ENCODE measurements around the gene RBM18. TPM values are rescaled to one million over a fixed set of nuclear protein-coding genes. Genes with fewer than 3 reads are reported as not detected.

RBM18 gene
- total RNA-seq, 1 donor from 2014 or later: 24.0 TPM

DNA sequence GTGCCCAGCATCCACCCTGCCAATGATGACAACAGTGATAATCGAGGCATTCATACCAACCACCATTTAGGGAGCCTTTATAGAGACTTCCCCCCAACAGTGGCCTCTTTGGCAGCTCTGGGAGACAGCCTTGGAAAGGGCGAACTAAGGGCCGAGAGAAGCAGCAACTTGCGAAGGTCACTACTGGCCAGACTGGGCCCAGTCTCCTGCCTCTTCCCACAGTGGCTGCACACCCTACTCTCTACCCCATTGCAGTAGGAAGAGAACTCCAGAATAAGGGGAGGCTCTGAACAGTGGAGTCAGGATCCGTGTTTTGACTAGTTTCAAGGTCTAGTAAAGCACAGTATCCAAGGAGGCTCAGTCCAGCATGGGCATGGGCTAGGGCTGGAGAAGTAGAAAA is 41.2 kb downstream of the RBM18 start:
- intact Hi-C loops (cut with micrococcal nuclease): no loop called here

DNA sequence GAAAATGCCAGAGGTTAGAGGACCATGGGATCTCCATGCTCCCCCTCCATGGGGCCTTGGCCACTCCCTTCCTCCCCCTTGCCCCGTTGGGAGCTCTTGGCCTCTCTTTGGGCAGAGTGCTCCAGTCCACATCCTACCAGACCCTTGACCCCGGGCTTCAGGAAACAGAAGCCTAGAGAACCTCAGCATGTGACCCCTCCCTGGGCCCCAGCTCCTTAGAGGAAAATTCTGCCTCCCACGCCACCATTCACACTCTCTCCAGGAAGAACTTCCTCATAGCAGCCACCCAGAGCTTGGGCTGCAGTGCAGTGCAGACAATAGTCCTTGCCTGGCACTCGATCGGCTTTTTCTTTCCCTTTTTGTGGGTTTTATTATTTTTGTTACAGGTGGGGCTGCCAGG is 41.8 kb downstream of the RBM18 start:
- intact Hi-C loops (cut with micrococcal nuclease): no loop called here

DNA sequence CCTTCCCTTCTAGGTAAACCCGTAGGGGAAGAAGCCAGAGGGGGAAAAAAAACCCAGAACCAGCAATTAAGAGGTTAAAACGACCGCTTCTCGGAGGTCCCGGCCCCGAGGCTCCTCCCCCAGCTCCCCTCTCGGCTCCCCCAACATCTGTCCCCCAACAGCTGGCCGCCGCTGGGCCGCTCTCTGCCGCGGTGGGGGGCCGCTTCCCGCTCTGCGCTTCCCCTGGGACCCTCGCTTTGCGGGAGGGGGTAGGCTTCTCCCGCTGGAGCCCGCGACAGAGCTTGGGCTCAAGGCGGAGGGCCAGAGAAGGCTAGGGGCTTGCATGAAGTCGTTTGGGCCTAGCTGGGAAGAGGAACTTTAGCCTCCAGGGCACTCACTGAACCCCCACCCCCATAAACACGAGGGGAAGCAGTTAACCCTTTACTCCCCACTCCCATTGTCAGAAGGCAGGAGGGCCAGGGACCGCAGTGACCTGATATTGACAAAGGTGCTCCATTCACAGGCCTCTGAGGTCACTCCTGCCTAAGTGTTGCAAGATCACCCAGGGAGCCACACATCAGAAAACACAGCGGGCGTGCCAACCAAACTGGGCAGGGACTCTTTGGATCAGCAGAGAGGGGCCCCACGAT is 43.3 kb downstream of the RBM18 start:
- intact Hi-C loops (cut with micrococcal nuclease): no loop called here

DNA sequence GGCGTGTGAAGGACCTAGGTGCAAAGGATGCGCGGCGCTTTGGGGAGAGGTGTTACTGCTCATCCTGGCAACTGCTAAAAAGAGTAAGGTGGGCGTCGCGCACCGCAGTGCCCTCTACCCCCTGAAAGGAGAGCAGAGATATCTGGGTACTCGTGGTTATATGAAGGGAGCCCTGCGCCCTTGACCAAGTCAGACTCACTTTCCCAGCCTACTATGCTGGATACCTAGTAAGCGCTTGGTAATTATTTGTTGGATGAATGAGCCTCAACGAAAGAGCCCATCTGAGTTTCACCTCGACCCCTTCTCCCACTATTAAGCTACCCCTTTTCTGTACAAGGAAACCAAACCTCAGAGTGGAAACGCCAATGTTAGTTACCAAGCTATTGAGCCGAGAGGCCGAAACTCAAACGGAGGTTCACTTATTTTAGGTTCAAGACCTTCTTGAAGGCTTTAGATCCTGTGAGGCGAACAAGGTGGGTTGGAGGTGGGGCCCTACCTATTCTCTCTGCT is 43.9 kb downstream of the RBM18 start:
- intact Hi-C loops (cut with micrococcal nuclease): no loop called here

DNA sequence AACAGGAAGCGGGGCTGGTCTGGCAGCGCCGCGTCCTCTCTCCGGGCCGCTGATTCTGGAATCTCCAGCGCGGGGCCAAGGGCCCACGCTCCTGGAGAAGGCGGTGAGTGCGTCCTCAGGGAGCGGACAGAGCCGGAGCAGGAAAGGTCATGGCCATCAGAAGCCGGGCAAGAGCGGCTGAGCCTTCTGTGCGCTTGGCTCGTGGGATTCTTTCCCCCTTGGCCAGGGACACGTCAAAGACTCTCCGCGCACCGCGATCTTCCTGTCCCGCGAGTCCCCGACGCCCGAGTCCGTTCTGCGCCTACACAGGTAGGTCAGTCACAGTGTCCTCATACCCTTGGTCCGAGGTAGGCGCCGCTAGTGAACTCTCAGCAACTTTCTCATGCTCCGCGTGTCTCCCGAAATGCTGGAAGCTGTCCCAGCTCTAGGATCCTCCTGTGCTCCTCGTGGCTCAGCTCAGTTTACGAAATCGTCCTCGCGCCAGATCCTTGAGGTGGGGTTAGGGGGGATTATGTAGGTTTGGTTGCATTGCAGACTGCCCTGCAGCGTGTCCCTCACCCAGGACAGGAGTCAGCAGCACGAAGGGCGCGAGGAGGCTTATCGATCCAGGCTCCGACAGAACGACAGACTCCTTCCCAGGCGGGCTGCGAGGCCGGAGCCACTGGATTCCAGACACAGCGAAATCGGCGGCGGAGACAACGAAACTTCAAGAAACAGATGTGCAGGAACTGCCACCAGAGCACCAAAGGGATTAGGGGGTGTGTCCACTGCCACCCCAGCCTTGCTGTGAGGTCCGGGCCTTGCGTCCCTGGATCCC is 44.6 kb downstream of the RBM18 start:
- intact Hi-C loops (cut with micrococcal nuclease): no loop called here

DNA sequence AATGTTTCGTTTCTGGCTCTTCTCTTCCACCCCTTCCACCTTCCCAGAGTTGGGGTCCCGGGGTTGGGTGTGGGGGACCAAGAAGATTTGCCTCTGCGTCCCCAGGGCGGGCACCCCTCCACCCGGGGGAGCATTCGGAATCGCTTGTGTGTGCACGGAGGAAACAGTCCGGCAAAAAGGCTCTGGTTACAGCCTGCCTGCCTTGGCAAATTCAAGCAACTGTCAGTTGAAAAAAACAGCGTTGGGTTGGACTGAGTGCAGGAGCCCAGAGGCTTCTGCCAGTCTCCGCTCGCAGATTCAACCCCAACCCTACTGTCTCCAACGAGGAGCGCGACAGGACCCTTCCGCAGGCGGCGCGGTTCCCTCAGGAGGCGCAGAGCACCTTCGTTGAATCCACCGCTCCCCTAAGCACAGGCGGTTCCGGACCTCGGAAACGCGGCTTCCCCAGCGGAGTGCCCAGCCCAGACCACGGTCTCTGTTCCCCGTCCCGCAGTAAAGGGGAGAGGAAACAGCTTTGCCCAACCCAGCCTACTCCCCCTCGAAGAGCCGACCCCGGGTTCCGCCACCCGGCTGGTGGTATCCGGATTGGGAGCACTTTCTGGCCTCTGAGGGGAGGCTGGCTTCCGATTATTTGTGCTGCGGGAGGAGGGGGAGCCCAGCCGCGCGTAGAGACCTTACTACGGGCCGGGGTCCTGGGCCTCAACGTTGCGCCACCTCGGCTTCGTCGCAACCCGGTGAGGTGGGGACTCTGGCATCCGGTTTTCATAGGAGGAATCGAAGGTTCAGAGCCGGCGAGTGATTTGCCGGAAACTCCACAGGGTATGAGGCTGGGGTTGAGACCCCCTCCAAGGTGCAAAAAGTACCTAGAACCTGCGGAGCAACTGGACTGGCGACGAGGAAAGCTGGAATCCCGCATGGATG is 45.4 kb downstream of the RBM18 start:
- intact Hi-C loops (cut with micrococcal nuclease): no loop called here

DNA sequence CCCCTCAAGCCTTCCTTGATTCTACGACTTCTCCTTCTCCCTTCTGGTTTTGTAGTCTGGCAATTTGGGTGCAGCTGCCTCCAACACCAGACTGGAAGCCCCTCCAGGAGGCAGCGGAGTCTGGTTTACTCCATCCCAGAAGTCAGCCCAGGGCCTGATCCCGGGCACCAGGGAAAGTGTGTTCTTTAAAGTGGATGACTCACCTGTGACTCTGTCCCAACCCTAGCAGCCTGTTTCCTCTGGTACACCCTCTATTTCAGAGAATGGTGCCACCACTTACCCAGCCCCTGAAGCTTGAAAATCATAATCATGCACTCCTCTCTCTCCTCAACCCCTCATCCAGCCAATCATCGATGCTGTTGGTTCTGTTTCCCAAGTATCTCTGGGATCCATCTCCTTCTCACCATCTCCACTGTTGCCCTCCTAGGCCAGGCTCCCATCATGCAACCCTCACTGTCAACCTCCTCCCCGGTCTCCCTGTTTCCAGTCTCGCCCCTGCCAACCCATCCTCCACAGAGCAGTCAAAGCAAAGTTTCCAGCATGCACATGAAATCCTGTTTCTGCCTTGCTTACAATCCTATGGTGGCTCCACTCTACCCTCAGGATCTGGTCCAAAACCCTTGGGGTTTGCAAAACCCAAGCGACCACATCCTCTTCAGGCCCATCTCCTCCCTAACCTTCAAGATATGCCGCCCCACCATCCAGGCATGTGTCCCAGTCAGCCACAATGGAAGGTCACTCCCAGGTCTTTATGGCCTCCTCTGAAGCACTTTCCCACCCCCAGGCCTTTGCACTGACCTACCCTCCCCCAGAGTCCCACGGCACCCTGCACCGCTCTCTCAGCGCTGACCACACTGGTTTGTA is 46.3 kb downstream of the RBM18 start:
- intact Hi-C loops (cut with micrococcal nuclease): no loop called here

DNA sequence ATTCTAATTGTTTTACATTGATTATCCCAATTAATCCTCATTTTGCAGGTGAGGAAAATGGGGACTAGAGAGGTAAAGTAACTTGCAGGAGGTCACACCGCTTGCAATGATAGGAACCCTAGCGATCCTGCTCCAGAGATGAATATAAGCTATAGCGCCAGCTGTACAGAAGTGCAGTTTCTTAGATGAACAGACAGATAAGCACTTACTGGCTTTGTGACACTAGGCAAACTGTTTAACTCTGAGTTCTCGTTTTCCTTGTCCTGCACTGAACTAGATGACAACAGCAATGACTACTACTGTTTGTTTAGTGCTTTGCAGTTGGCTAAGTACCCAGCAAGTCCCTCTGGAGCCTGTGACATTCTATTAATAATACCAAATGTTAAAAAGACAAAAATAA is 47.0 kb downstream of the RBM18 start:
- intact Hi-C loops (cut with micrococcal nuclease): no loop called here

DNA sequence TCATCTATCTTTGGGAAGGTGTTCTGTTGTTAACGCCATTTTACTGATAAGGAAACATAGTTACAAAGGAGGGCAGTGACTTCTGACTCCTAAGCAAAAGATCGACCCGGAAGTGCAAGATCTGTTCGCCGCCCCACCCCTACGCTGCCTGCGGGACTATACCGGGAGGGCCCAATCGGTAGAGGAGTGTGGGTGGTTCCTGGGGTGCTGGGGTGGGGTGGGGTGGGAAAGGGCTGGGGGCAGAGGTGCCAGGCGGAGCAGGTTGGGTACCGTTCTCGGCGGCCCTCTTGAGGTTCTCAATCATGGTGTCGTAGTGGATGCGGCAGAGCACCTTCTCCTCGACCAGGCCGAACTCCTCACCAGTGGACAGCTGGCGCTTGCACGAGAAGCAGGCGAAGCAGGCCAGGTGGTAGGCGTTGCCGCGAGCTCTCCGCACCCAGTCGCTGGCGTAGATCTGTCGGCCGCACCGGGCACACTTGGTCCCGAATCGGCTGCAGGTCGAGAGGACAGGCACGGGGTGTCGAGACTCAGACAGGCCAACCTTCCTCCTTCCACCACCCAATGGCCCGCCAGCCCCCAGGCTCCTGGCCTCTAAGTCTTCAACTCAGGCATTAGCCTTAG is 47.7 kb downstream of the RBM18 start:
- intact Hi-C loops (cut with micrococcal nuclease): no loop called here

DNA sequence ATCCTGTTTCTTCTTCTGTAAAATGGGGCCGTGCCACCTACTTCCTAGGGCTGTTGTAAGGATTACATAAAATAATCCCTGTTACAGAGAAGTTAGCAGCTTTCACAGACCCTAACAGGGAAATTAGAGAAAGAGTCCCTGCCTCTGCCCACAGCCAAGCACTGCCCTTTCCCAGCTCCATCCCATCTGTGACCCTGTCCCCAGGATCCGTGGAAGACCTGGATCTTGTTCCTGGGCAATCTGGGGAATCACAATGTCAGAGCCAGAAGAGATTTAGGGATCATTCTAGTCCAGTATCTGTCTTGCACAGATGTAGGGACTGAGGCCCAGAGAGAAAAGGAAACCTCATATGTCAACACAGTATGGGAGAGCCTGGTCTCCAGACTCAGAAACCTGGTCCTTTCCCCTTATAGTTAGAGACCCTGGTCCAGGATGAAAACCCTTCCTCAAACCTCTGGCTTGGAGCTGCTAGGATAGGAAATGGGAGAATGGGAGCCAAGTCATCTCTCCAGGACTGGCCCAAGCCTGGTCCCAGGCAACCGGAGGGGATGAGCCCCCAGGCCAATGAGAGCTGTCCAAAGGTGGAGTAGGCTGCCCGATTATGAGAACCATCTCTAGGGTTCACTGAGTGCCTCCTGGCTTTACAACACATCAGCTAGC is 48.4 kb downstream of the RBM18 start:
- intact Hi-C loops (cut with micrococcal nuclease): no loop called here

DNA sequence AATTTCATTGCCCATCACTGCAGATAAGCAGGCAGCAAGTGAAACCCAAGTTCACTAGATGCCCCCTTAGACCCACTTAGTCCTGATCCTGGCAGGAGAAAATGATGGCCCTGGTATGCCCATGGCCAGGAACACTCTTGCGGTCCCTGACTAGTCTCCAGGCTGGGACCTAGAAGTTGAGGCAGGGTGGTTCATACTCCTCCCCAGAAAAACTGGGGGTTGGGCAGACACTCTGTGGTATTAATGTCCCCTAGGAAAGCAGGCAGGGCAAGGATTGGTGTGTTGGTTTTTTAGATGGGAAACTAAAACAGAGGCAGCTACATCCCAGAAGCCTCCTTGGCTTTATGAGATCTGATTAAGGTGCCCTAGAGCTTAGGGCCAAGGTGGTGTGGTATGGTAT is 49.0 kb downstream of the RBM18 start:
- intact Hi-C loops (cut with micrococcal nuclease): loop anchor here (2.0 kb wide), 1 partner anchor 57 kb away; the partner anchor contains the start of genes MORN5 and NDUFA8

DNA sequence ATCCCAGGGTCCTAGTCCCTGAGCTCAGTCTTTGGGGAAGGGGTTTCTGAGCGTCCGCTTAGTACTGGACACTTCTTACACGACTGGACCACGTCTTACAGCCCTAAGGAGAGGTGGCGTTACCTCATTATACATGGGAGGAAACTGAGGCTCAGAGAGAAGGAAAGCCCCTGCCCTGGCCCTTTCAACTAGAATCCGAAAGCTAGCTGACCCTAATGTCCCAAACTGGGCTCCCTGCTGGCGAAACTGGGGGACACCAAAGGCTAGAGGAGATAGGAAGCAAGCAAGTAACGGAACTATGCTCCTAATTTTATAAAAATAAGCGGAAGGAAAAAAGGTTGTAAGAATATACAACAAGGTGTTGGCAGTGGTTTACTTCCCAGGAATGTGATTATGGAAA is 50.1 kb downstream of the RBM18 start:
- intact Hi-C loops (cut with micrococcal nuclease): loop anchor here (2.0 kb wide), 1 partner anchor 56 kb away; the partner anchor contains the start of genes MORN5 and NDUFA8

DNA sequence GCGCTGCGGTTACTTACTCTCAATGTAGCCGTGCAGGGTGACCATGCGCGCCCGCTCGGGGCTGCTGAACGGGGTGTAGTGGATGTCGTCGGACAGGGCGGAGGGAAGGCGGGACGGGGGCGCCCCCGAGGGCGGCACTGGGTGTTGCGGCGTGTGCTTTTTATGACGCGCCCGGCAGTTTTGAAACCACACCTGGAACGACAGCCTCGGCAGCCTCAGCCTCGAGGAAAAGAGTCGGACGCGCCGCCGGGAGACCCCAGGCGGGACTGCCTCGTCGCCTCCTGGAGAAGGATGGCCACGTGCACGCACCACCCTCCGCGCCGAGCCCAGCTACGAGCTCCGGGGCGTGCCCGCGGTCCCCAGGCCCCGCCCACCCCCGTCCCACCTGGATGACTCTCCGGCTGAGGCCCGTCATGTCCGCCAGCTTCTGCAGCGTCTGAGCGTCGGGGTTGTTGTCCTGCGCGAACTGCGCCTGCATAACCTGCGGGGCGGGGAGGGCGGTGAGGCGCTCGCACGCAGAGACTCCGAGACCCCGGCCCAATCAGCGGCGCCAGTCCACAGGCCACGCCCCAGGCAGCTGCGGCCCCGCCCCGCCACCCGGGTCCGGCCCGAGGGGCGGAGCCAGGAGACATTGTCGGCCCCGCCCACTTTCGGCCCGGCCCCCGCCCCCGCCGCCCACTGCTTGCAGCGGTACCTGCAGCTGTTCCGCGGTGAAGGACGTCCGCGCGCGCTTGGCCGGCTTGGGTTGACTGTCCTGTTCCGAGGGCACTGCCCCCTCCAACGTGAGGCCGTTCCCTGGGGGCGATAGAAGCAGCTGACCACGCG is 50.8 kb downstream of the RBM18 start:
- intact Hi-C loops (cut with micrococcal nuclease): loop anchor here (2.0 kb wide), 2 partner anchors 51 to 55 kb away; partner anchors contain the start of genes MORN5, MRRF, NDUFA8 and RBM18

DNA sequence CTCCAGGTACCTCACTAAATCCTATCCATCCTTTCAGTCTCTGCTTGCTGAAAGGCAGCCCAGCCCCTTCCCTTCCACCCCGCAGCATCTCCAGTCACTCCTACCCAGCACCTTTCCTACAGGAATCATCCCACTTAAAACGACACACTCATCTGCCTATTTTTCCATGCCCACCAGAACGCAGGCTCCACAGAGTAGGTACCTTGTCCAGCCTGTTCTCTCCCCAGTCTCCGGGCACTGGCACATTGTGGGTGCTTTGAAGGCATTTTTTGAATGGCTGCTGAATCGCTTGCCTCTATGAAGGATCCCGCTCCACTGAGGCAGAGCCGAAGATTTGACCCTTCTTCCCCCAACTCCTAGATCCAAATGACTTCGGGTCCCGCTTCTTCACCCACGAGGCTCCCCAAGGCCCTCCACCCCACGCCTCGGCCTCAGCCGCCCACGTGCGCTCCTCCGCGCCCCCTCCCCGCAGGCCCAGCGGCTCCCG is 51.5 kb downstream of the RBM18 start:
- intact Hi-C loops (cut with micrococcal nuclease): loop anchor here (2.0 kb wide), 1 partner anchor 52 kb away; the partner anchor contains the start of genes MRRF and RBM18

DNA sequence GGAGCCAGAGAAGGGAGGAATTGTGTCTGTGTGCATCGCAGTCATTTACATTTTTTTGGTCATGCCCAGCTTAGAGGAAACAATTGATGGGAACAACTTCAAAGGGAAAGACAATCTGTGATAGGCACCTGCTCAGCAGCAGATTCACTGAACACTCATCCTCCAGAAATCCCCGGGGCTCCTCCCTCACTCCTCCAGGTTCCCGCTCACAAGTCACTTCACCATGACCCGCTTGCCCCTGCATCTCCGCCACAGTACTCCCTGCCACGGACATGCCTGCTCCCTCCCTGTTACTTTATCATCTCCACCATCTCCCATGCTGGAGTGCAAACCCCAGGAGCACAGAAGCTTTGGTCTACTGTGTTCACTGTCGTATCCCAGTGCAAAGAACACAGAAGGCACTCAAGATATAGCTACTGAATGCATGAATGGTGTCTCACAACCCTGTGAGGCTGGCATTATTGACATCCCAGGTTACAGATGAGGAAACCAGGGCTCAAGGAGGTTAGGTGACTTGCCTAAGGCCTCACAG is 52.1 kb downstream of the RBM18 start:
- intact Hi-C loops (cut with micrococcal nuclease): loop anchor here (2.0 kb wide), 1 partner anchor 52 kb away; the partner anchor contains the start of genes MRRF and RBM18

DNA sequence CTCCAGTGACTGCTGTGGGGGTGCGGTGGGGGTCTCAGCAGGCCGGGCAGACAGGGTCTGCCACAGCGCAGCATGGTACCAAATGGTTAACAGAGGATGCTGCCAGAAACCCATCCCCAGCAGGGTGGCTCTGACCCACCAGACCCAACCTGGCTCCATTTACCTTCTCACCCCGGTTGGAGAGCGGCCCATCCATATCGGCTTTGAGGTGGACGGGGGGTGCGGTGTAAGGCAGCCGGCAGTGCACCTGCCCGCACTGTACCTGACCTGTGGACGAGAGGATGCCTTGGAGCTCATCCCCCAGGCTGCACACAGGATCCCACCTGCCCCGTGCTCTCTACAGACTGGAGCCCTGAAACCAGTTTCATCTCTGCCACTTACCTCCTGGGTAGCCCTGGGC is 55.2 kb downstream of the RBM18 start:
- intact Hi-C loops (cut with micrococcal nuclease): no loop called here

DNA sequence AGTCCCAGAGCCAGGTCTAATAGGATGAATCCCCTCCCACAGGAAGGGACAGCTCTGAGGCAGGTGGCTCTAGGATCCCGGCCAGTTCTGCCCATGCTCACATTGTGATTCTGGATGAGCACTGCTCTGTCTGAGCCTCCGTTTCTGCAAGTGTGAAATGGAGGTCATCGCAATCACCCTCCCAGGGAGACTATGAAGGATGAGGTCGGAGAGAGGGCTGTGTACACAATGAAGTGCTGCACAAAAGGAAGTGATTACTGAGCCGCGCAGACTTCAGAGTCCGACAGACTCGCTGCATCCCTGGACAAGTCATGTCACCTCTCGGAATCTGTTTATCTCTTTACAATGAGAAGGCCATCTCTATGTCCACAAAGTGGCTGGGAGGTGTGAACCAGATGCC is 57.5 kb downstream of the RBM18 start:
- intact Hi-C loops (cut with micrococcal nuclease): no loop called here
